ENCODE measurements around the gene MAPKBP1.

GRCh38 chr15:41773729-41774061, 589 bp upstream of the MAPKBP1 start:
- no peak for TF ChIP-seq CTCF (IDR thresholded peaks at IDR 0.05)
- TF ChIP-seq POLR2A (IDR thresholded peaks at IDR 0.05) = no peak
